NCI-H1694 (cell line): ENCODE results near the gene NEK2.
"Not testable (repeated sequence)": the region's sequence is repeated elsewhere in the genome, so short reads cannot be mapped to it uniquely, and the experiment has no call there.

ENCODE experiments used
- DNase-seq: peaks from one replicate; lab custom pipeline; 2025; lab: John Stamatoyannopoulos, UW

NEK2 gene

DNA sequence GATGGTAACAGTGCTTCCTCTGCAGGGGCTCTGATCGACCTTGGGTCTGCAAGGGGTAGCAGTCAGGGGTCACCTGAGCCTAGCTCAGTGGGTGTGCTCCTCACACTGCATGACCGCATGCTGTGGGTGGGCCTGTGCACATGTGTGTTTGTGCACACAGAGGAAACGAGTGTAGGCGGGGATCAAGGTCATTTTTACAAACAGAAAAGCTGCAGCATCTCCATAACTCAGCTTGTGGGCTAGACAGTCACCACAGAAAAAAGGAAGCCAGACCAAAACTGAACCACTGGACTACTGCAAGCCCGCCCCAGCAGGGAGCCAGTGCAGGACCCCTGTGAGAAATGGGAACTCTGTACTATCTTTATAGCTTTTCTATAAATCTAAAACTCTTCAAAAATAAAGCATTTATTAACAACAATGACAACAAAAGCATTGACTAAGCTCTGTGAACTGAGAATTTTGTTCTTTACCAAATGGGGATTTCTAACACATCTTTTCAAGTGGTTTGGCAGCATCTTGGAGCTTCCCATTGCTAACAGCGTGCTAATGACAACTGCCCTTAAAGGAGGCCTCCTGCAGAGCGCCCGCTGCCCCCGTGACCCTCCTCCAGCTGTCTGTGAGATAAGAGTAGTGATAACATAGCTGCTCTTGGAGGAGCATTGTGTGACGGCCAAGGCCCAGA, 19.9 kb upstream of the NEK2 start:
- DNase-seq: no peak

DNA sequence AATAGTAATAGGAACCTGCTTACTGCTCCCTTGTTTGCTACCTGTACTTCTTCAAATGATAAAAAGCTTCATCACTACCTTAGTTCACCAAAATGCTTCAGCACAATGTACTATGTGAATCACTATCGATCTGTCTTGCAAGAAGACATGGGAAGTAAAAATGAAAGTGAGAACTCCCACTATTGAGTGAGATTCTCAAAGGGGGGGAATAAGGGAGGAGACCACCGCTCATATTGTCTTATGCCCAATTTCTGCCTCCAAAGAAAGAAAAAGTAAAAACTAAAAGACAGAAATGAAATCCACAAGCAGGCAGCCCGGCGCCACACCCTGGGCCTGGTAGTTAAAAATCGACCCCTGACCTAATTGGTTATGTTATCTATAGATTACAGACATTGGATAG, 18.5 kb upstream of the NEK2 start:
- not testable (repeated sequence) for DNase-seq

DNA sequence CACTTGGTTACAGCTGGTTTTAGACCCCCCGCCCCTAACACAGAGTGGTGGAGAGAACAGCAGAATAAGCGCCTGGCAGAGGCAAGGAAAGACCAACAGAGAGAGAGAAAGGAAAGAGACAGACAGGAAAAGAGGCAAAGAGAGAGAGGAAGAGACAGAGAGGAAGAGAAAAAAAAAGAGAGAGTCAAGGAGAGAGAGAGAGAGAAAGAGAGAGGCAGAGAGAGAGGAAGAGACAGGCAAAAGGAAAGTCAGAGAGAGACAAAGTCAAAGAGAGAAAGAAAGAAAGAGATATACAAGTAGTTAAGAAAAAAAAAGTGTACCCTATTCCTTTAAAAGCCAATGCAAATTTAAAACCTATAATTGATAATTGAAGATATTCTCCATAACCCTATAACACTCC, 13.0 kb upstream of the NEK2 start:
- no peak for DNase-seq

DNA sequence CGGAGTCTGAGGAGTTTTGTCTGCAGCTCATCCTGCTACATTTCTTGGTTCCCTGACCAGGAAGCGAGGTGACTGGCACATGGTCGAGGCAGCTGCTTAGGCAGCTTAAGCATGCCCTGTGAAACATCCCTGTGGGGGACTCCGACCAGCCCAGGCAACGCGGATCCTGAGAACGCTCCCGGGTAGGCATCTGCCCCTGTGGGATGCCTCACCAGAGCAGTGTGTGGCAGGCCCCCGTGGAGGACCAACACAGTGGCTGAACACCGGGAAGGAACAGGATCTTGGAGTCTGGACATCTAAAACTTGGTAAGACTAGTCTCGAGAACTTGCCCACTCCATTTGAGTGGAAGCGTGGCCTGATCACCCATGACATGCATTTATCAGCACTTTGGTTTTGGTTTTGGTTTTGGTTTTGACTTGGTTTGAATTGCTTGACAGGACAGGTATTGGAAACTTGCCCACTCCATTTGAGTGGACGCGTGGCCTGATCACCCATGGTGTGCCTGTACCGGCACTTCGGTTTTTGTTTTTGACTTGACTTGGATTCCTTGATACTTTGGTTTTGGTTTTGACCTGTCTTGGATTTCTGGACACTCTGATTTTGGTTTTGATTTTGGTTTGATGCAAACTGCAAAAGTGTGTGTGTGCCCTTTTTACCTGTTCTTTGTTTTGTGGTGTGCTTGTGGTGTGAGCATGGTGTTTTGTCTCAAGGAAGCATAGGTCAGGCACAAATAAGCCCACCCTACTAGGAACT, 12.2 kb upstream of the NEK2 start:
- DNase-seq: no peak

DNA sequence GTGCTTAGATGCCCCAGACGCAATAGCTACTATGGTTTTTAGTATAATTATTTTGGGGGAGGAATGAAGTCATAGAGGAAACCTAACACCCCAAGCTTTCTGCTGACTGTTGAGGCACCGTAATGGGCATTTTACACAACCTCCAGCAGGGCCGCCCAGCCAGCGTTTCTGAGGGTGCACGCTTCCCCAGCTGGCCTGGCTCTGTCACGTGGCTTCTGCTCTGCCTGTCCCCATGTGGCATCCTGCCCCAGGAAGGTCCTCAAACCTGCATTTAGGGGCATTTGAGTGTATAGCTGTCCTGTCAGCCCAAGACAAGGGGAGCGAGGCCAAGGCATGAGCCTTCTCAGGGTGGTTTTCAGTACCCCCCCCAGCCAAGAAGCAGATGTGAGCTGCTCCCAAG, 10.4 kb upstream of the NEK2 start:
- no peak for DNase-seq

DNA sequence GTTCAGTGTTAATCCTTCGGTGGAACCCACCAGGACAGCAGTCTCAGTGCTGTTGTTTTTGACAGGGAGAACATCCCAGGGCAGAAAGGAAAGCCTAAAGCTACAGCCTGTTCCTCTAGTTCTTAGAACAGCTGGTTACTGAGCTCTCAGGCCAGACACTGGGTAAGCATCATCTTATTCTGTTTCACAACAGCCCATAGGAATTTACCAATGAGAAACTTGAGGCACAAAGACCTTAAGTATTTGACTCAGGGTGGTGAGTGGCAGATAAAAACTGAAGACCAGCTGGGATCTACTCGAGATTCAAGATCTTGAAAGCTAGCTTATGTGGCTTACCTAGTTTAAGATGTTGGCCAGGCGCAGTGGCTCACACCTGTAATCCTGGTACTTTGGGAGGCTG, 9.4 kb upstream of the NEK2 start:
- DNase-seq: no peak

GRCh38 chr1:211684331-211684730, 8.9 kb upstream of the NEK2 start:
- DNase-seq: no peak

DNA sequence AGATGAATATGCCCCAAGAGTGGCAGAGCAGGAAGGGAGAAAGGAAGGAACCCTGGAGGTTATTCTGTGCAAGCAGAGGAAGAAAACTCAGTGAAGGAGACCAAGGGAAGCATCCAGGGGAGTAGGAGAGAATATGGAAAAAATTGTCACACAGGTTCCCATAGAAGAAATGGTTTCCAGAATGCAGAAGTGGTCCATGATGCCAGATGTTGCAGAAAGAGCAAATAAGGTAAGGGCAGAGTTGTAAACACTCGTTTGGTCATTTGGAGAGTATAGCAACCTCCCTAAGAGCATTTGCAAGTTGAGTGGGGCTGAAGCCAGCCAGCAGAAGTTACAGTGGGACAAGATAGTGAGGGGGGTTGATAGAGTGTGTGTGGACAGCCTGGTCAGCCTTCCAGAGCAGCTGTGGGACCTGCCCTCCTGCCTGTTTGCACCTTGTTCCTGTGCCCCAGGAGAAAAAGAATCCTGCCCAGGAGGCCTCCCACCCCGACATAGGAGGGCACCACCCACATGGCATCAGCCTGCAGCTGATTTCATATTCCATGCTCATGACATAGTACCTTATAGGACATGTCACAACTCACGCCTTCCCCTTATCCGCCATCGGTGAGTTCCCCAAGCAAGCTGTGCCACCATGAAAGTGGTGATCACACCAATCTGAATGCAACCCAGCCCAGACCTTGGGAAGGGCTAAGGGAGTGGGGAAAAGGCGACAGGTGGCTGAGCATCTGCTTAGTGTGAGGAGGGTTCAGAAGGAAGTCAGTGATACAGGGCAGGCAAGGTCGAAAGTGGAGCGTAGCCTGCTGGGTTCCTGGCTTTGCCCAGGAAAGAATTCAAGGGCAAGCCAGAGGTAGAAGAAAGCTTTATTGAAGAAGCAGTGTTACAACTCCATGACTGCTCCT, 8.2 kb upstream of the NEK2 start:
- no peak for DNase-seq

- DNase-seq: not testable (repeated sequence)
Measured at GRCh38 chr1:211682186-211682585, 6.8 kb upstream of the NEK2 start.

DNA sequence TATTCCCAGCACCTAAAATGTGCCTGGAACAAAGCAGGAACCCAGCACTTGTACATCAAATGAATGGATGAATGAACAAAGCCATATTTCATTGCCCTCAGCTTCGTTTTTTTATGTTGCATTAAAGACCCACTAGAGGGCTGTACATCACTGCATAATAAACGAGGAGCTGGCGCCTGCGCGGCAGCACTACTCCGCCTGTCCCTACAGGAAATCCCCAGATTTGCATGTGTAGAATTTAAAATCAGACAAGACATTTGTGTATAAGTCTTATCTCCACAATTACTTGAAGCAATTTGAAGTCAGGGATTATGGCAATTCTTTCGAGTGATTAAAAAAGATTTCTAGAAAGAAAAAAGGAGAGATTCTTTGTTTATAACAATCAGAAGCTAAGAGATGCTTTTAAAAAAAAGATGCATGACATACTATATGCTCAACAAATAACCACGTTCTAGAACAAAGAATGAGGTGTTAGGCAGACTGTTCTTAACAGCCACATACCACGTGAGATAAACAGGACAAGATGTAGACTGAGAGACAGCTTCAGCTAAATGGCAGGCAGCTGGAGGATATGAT, 5.4 kb upstream of the NEK2 start:
- DNase-seq: peak; percentile 92

DNA sequence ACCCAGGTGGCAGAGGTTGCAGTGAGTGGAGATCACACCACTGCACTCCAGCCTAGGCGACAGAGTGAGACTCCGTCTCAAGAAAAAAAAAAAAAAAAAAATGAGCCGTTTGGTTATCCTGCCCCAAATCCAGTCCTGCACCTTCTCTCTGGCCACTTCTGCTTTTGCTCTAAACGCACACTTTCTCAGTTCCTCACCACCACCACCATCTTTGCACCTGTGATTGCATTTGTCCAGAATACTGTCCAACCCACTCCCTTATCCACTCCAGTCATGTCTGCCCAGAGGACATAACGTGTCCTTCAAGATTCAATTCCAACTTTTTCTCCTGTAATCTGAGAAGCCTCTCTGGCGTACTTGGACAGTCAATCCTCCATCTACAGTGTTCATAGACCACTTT, 2.2 kb upstream of the NEK2 start:
- DNase-seq: no peak

DNA sequence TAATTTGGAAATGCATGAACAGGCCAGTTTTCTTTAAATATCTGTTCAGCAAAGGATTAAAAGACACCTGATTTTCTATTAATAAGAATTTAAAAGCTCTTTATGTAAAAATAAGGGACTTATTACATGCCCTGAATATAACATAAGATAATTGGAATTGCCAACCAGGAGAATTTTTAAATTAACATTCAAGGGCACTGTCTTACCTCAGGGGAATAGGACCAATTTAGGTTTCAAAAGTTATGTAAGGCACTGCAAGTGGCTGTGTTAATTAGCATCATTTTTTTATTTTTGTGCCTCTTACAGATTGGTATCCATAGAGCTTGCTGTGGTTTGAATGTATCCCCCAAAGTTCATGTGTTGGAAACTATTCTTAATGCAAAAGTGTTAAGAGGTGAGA, 1.3 kb upstream of the NEK2 start:
- no peak for DNase-seq

- DNase-seq: no peak
Measured at GRCh38 chr1:211676106-211676583, 724 bp upstream of the NEK2 start.

DNA sequence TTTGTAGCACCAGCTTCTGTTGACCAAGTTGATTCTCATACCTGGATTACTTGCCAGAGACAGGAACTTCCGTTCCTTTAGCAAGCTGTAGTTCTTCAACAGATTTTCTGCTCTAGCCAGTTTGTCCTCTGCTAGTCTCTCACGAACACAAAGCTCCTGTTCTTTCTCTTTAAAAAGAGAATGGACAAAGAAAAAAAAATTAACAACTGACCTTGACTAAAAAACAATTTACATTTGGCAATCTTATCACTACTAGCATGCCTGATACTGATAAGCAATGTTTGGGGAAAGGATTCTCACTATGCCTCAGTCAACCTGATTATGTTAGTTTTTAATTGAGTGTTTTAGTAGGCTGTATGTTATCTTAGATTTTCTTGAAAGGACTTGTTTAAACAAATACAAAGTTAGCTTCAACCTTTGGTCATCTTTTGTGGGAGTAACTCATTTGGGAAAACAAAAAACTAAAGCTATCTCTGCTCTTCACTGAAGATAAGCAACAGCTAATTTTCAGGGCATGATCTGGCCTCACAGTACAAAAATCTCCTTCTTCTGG, 8.3 kb downstream of the NEK2 start:
- no peak for DNase-seq

GRCh38 chr1:211660718-211661222, 14.7 kb downstream of the NEK2 start:
- no peak for DNase-seq

- DNase-seq: no peak
Measured at GRCh38 chr1:211656728-211657127, 18.7 kb downstream of the NEK2 start.

DNA sequence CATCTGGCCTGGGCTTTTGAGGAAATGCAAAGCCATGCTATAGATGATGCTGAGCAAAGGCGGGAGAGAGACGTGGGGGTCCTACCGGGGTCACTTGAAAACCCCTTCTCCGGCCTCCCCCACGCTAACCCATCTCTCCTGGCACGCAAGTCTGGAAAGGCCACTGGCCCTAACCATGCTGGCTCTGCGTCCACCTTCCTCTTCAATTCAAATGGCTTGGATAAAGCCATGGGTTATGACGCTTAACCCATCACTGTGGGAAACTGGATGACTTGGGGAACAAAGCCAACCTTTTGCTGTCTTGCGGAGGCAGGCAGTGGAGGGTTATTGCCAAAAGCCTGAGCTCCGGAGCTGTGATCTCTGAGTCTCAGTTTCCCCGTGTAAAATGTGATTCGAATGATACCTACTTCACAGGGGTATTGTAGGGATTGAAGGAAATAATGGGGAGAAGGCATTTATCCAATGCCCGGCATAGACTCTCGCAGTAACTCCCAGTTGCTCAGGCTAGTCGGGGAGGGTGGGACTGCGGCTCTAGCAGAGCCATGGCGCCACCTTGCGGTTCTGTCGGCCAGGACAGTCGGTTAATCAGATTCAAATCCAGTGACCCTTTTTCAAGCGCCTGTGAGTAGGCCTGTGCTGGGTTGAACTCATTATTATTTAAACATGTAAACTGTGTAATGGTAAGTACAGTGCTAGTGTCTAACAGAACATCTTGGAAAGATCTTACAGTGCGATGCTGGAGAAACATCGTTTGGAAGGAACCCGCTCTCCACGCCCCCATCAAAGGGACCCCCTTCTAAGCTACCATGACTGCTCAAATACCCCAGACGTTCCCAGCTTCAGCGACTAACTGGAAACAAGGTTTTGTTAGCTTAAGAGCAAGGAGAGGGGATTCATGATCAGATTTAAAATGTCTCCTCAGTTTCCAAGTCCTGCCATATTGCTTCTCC, 20.3 kb downstream of the NEK2 start:
- DNase-seq: peak; percentile 87

DNA sequence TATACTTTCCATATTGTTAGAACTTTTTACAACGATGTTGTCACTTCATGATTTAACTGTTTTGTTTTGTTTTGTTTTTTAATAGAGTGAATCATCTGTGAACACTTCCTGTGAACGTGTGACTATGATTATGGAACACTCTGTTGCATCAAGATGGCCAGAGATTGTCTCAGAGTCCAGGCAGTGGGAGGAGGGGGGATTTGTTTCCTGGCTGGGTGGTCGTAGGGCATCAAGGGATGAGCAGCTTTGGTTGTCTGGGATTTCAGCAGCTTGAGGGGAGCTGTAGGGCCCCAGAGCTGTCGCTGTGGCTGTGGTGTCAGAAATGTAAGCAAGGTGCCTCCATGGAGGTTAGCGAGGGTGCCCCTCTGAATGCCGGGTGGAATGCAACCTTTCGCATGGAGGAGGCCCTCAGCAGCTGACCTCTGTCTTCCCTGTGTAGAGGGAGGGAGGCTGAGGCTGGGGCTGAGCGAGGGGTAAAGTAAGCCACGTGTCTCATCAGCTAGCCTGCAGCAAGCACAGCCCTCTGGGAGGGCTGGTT, 21.4 kb downstream of the NEK2 start:
- DNase-seq: no peak

- DNase-seq: no peak
Measured at GRCh38 chr1:211653293-211653692, 22.1 kb downstream of the NEK2 start.

DNA sequence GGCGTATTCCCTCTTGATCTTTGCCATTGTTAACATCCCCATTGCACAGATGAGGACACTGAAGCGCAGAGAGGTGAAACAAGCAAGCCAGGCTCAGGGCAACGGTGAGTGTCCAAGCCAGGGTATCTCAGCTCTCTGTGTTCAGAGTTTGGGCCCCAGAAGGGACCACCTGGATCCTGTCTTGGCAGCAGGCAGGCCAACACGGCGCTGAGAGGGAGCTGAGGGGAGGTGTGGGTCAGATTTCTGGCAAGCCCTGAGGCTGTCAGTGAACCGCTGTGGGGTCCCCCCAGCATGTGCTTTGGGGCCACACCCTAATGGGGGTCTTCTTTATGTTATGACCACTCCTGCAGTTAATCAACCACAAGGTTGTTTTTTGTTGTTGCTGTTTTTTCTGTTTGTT, 23.1 kb downstream of the NEK2 start:
- DNase-seq: no peak
